NCI-H2227 (cell line): ENCODE results near the gene LPCAT1.

Experiments
- DNase-seq: peaks from one replicate; lab custom pipeline; 2025; ENCODE audit not compliant: unreplicated experiment; lab: John Stamatoyannopoulos, UW

Gene LPCAT1

GRCh38 chr5:1555011-1555807 is 31.4 kb upstream of the LPCAT1 start:
- no peak for DNase-seq

GRCh38 chr5:1554410-1554967 is 30.7 kb upstream of the LPCAT1 start:
- DNase-seq, result no peak

- no peak for DNase-seq
Measured at GRCh38 chr5:1553539-1554409, 30.0 kb upstream of the LPCAT1 start.

GRCh38 chr5:1552521-1553255 is 28.9 kb upstream of the LPCAT1 start:
- no peak for DNase-seq

GRCh38 chr5:1551426-1552301 is 27.9 kb upstream of the LPCAT1 start:
- no peak for DNase-seq

GRCh38 chr5:1550287-1551076 is 26.7 kb upstream of the LPCAT1 start:
- no peak for DNase-seq

- DNase-seq, result no peak
Measured at GRCh38 chr5:1549475-1550030, 25.8 kb upstream of the LPCAT1 start.

GRCh38 chr5:1548702-1549474 is 25.1 kb upstream of the LPCAT1 start:
- DNase-seq, result no peak

- no peak for DNase-seq
Measured at GRCh38 chr5:1547655-1548054, 23.9 kb upstream of the LPCAT1 start.

GRCh38 chr5:1547236-1547635 is 23.5 kb upstream of the LPCAT1 start:
- no peak for DNase-seq

GRCh38 chr5:1546556-1546955 is 22.8 kb upstream of the LPCAT1 start:
- DNase-seq, result no peak

- DNase-seq, result no peak
Measured at GRCh38 chr5:1545805-1546355, 22.1 kb upstream of the LPCAT1 start.

- no peak for DNase-seq
Measured at GRCh38 chr5:1545126-1545804, 21.5 kb upstream of the LPCAT1 start.

- DNase-seq, result no peak
Measured at GRCh38 chr5:1544294-1544961, 20.7 kb upstream of the LPCAT1 start.

GRCh38 chr5:1543398-1544293 is 19.9 kb upstream of the LPCAT1 start:
- DNase-seq, result no peak

GRCh38 chr5:1542781-1543180 is 19.0 kb upstream of the LPCAT1 start:
- no peak for DNase-seq
